Measurements from ENCODE around the gene PLOD1. TPM values are rescaled to one million over a fixed set of nuclear protein-coding genes. Genes with fewer than 3 reads are reported as not detected.

The PLOD1 gene
- polyA plus RNA-seq, 1 experiment: 314 TPM

GRCh38 chr1:11978301-11978700 is 43.8 kb downstream of the PLOD1 start:
- H3K9me3 ChIP-seq (ENCODE audit: control insufficient read depth, insufficient read depth, low read length): no peaks in the 10 kb centered on the region; the same call in 1 of the 2 replicates
- no peak overlapping the region for H3K4me3 ChIP-seq (ENCODE audit: low read depth, low read length)
- ChIA-PET CTCF (interaction anchor here (0.6 to 0.7 kb wide), 2 partner anchors 107 to 232 kb away, joined by 3 read pairs; no protein-coding TSS in a partner anchor), POLR2A (interaction anchor here (0.6 to 1.6 kb wide), 4 partner anchors 37 to 981 kb away, joined by 3 to 7 read pairs (median 4); no protein-coding TSS in a partner anchor)
- DNase-seq (ENCODE audit: low read depth, low spot score): no peak
- no peak overlapping the region for H3K27ac ChIP-seq (ENCODE audit: low read depth, low read length)
- no peak for TF ChIP-seq CTCF (IDR thresholded peaks at IDR 0.05; ENCODE audit: low read depth, low read length)
- no peaks in the 10 kb centered on the region for H3K27me3 ChIP-seq (ENCODE audit: control insufficient read depth, insufficient read depth, low read length)

GRCh38 chr1:11979028-11979850 is 44.7 kb downstream of the PLOD1 start:
- ChIA-PET CTCF (interaction anchor here (0.5 to 0.9 kb wide), 2 partner anchors 59 to 106 kb away, joined by 3 to 11 read pairs; no protein-coding TSS in a partner anchor), POLR2A (interaction anchor here (0.6 to 3.7 kb wide), 8 partner anchors 38 to 289 kb away, joined by 3 to 79 read pairs (median 5); partner anchors contain the start of gene KIAA2013)
- DNase-seq (ENCODE audit: low read depth, low spot score): no peak
- no peak for TF ChIP-seq CTCF (IDR thresholded peaks at IDR 0.05; ENCODE audit: low read depth, low read length)
- Histone ChIP-seq H3K27ac (ENCODE audit: low read depth, low read length) (peak overlapping the region; percentile 57), H3K9me3 (ENCODE audit: control insufficient read depth, insufficient read depth, low read length) (no peaks in the 10 kb centered on the region; the same call in 1 of the 2 replicates), H3K27me3 (ENCODE audit: control insufficient read depth, insufficient read depth, low read length) (no peaks in the 10 kb centered on the region), H3K4me3 (ENCODE audit: low read depth, low read length) (peak overlapping the region; percentile 92)

DNA sequence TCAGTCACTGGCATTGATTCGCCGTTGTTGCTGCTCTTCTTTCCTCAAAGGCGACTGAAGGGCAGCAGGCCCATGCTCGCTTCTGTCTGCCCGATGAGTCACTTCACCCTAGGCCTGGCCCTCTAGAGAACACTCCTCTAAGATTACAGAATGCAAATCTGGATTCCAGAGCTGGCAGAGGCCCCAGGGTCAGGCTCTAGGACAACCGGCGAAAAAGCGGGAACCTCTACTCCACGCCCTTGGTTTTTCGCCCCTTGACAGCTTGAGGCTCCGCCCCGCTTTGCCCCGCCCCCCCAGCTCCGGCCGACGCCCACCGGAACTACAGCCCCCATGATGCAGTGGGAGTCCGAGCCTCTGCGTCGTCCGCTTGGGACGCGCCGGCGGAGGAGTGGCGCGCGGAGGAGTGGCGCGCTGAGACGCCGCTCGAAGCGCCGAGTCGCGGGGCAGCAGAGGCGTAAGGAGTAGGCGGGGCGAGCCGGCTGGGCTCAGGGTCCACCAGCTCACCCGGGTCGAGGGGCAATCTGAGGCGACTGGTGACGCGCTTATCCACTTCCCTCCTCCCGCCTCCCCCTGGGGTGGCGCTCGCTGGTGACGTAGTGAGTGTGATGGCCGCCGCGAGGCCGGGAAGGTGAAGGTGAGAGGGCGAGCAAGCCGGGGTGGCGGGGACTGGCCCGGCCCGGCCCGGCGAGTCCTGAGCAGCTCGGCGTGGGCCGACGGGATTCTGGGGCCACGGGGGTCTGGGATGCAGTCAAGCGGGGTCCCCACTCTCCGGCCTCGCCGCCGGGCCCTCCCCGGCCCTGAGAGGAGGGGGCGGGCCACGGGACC is 45.5 kb downstream of the PLOD1 start, which contains the start of gene MFN2:
Gene MFN2, plus strand, starts transcription at position 594 of the 825 bp plus-strand sequence. CDS start 8,725 bp downstream, outside the sequence.
- Histone ChIP-seq H3K9me3 (ENCODE audit: control insufficient read depth, insufficient read depth, low read length) (no peaks in the 10 kb centered on the region; the same call in 1 of the 2 replicates), H3K4me3 (ENCODE audit: low read depth, low read length) (peak within 1 kb of the TSS; percentile 92), H3K27ac (ENCODE audit: low read depth, low read length) (peak within 1 kb of the TSS; percentile 81), H3K27me3 (ENCODE audit: control insufficient read depth, insufficient read depth, low read length) (no peaks in the 10 kb centered on the region)
- TF ChIP-seq CTCF (IDR thresholded peaks at IDR 0.05; ENCODE audit: low read depth, low read length): no peak
- POLR2A ChIA-PET: interaction anchor here (0.6 to 3.7 kb wide), 5 partner anchors 51 to 143 kb away, joined by 3 to 79 read pairs (median 3); partner anchors contain the start of gene KIAA2013
- DNase-seq (ENCODE audit: low read depth, low spot score): peak; percentile 90
- CTCF ChIA-PET: interaction anchor here (0.9 to 1.4 kb wide), 2 partner anchors 11 to 58 kb away, joined by 3 to 4 read pairs; no protein-coding TSS in a partner anchor

GRCh38 chr1:11980676-11980972 is 46.1 kb downstream of the PLOD1 start:
- CTCF ChIA-PET: interaction anchor here (1.4 kb wide), 1 partner anchor 11 kb away, joined by 4 read pairs; no protein-coding TSS in a partner anchor
- H3K4me3 ChIP-seq (ENCODE audit: low read depth, low read length): peak overlapping the region; percentile 92

More at GRCh38 chr1:11980676-11980972, 46.1 kb downstream of the PLOD1 start:
- POLR2A ChIA-PET: interaction anchor here (1.8 to 3.7 kb wide), 2 partner anchors 54 to 71 kb away, joined by 5 to 79 read pairs; partner anchors contain the start of gene KIAA2013
- no peak for TF ChIP-seq CTCF (IDR thresholded peaks at IDR 0.05; ENCODE audit: low read depth, low read length)
- DNase-seq (ENCODE audit: low read depth, low spot score): no peak
- H3K27ac ChIP-seq (ENCODE audit: low read depth, low read length): peak overlapping the region; percentile 81
- no peaks in the 10 kb centered on the region; the same call in 1 of the 2 replicates for H3K9me3 ChIP-seq (ENCODE audit: control insufficient read depth, insufficient read depth, low read length)
- H3K27me3 ChIP-seq (ENCODE audit: control insufficient read depth, insufficient read depth, low read length): no peaks in the 10 kb centered on the region

Data from AG04450 (cell line).